Measurements from ENCODE around the gene PDGFB.

GRCh38 chr22:39205344-39206021, 39.3 kb downstream of the PDGFB start:
- TF ChIP-seq CTCF (IDR thresholded peaks at IDR 0.05; ENCODE audit: low read length) = no peak
- no peak for TF ChIP-seq EZH2 (optimal IDR thresholded peaks at IDR 0.05; ENCODE audit: low read depth, low read length)

Measured in MM.1S (cell line).